Psoas muscle (tissue), 8 donors: ENCODE data around the gene AQP12A. TPM values are rescaled to one million over a fixed set of nuclear protein-coding genes. Genes with fewer than 3 reads are reported as not detected.

Source experiments
- ATAC-seq, 4 donors: fragments of 200-7000 bp; cut with Tn5 transposase; one replicate each; pipeline ENCODE4 v1.9.1; 2020; ENCODE audit warnings: moderate library complexity in 3 of 4, mild to moderate bottlenecking in 2 of 4
- DNase-seq, 2 donors: peaks; one replicate each; pipeline ENCODE4 v3.0.0-alpha.2; 2020
- H3K27ac ChIP-seq: fragments of 200-600 bp; one replicate; pipeline ENCODE4 v1.8.0; 2022
- H3K27me3 ChIP-seq, 3 donors: fragments of 200-600 bp in 1 of 3; one replicate each; pipeline versions ENCODE4 v1.6.1 to v1.8.0; 2013 to 2022; ENCODE audit warnings: low read length in 2 of 3, mild to moderate bottlenecking in 2 of 3, moderate library complexity in 1 of 3; ENCODE audit not compliant: insufficient read depth in 3 of 3
- H3K36me3 ChIP-seq, 2 donors: fragments of 200-600 bp in 1 of 2; one replicate each; pipeline versions ENCODE4 v1.6.1 to v1.8.0; 2013 to 2022; ENCODE audit warnings: low read depth in 1 of 2, mild to moderate bottlenecking in 1 of 2, moderate library complexity in 1 of 2; ENCODE audit not compliant: insufficient read depth in 1 of 2
- H3K4me1 ChIP-seq: fragments of 200-600 bp; one replicate; pipeline ENCODE4 v1.8.0; 2022
- H3K4me3 ChIP-seq: fragments of 200-600 bp; one replicate; pipeline ENCODE4 v1.8.0; 2022; ENCODE audit warnings: mild to moderate bottlenecking
- H3K9me3 ChIP-seq: fragments of 200-600 bp; one replicate; pipeline ENCODE4 v1.8.0; 2022
- CTCF ChIP-seq: fragments of 200-600 bp; IDR thresholded peaks from one replicate; pipeline ENCODE4 v1.8.0; 2022; ENCODE audit warnings: antibody characterized with exemption
- WGBS, 3 donors: extraction: QIAGEN DNeasy Blood & Tissue Kit; methylation state at CpG; one replicate each; pipeline versions ENCODE4 v1.1.6 to v1.1.7; 2013; 5-methylcytosine and 5-hydroxymethylcytosine counted together
- intact Hi-C, 2 donors: fragments of 100-400 bp; cut with DNase I; formaldehyde crosslinking; loops; one replicate each; pipeline versions ENCODE4 v1.11.0 to v1.14.2; 2022
- polyA plus RNA-seq, 3 donors: library from polyadenylated mRNA; stranded (reverse); fragments of 200-250 nt; gene quantifications; one replicate each; pipeline ENCODE4 v1.2.3, GENCODE V29; 2013
- total RNA-seq, 4 donors: library from RNA; stranded (reverse); fragmentation: NEBNext Ultra II Directional in 2 of 4; extraction: Animal tissue kit (Norgen Biotek cat#: 25700) in 2 of 4; gene quantifications; one replicate each; pipeline versions ENCODE4 v1.2.1 to v1.2.4, GENCODE V29; 2021 to 2023
- donor health status: healthy with polysubstance abuse.
- donor health status: DM: no; HTN: no; CAD: no; lungs with moderate emphysema.
- donor health status: Bipolar disorder and iron deficiency.
- donor health status: healthy.
- donor health status: DM: yes; HTN: yes; CAD: no.
- donor health status: DM: no; HTN: no; CAD: no.
- donor health status: DM: no; HTN: no; CAD: no.
- donor health status: DM: yes; HTN: yes; CAD: no.

The AQP12A gene
- total and polyA plus RNA-seq, 7 donors = not detected

DNA sequence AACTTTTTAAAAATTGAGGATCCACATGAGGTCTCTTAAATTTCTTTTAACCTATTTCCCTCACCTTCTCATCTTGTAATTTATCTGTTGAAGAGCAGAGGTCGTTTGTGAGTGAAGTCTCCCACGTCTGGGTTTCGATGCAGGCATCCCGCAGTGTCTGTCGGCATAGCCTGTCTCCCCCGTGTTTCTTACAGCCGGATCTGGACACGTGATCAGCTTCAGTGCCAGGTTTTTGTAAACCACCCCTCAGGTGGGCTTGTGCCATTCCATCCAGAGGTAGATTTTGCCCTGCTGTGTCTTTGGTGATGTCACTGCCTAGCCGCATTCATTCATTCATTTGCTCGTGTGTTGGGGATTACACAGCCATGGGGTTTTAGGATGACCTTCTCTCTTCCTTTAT lies 16.2 kb downstream of the AQP12A start:
- intact Hi-C loops = loop anchor here in 1 of 2 donors (10.0 kb wide), 1 partner anchor 193 kb away; no protein-coding TSS in a partner anchor
- H3K4me3 ChIP-seq = no peak overlapping the region
- H3K27me3 ChIP-seq = peaks cover 0 to 35% (median 12%) of the 10 kb centered on the region in 3 donors
- WGBS, 3 donors = 63 to 67% (median 65%) methylated on average over 10 of the region's 10 CpGs
- H3K9me3 ChIP-seq = no peaks in the 10 kb centered on the region
- no peaks in the 10 kb centered on the region for H3K4me1 ChIP-seq
- DNase-seq = peak in 1 of 2 donors; percentile 2
- no peak for TF ChIP-seq CTCF
- no peaks in the 10 kb centered on the region for H3K36me3 ChIP-seq
- no peak for ATAC-seq
- no peak overlapping the region for H3K27ac ChIP-seq

- Histone ChIP-seq H3K27me3 (peaks cover 0 to 29% (median 12%) of the 10 kb centered on the region in 3 donors), H3K27ac (no peak overlapping the region), H3K4me3 (no peak overlapping the region), H3K4me1 (no peaks in the 10 kb centered on the region), H3K36me3 (no peaks in the 10 kb centered on the region), H3K9me3 (no peaks in the 10 kb centered on the region)
- WGBS, 3 donors = 66 to 76% (median 71%) methylated on average over 7 of the region's 7 CpGs
- no peak for TF ChIP-seq CTCF
- ATAC-seq = no peak
- intact Hi-C loops = loop anchor here in 1 of 2 donors (10.0 kb wide), 1 partner anchor 194 kb away; no protein-coding TSS in a partner anchor
- DNase-seq = no peak
Observed at GRCh38 chr2:240708457-240708856, 16.8 kb downstream of the AQP12A start.

DNA sequence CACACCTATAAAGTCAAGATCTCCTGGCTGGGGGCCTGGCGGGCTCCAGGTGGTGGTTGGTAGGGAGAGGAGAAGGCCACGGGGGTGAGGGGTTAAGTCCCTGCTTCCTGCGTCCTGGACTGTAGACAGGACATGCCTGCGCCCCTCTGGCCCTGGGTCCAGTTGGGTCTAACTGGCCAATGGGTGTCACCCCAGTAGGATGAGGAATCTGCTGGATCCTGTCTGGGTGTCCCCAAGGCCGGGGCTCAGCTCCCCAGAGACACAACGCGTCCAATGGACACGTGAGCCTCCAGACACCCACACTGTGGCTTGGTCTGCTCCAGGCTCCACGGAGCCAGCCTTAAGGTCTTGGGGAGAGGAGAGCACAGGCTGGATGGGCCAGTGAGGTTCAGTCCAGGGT lies 19.6 kb downstream of the AQP12A start:
- no peak for TF ChIP-seq CTCF
- Histone ChIP-seq H3K27me3 (peaks cover 0 to 19% (median 8%) of the 10 kb centered on the region in 3 donors), H3K27ac (no peak overlapping the region), H3K9me3 (no peaks in the 10 kb centered on the region), H3K4me3 (no peak overlapping the region), H3K4me1 (no peaks in the 10 kb centered on the region), H3K36me3 (no peaks in the 10 kb centered on the region)
- ATAC-seq (no peak), DNase-seq (peak; percentile 3 to 42)
- intact Hi-C loops = no loop called here
- WGBS, 3 donors = 83 to 85% (median 85%) methylated on average over 9 of the region's 9 CpGs

DNA sequence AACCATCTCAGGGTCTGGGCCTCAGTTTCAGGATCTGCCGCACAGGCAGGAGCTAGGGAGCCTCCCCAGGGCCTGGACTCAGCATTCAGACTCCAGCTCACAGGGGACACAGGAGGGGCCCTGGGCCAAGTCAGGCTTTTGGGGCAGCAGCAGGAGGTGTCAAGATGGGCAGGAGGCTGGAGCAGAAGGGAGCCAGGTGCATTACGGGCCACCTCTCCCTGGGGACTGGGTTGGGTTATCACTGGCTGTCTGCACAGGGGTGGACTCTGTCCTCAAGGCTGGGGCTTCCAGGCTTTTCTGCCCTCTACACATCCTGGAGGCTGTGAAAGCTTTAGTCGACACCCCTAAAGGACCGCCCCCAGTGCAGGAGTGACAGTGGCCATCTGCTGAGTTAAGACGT lies 20.0 kb downstream of the AQP12A start:
- 63 to 77% (median 67%) methylated on average over 5 of the region's 5 CpGs for WGBS, 3 donors
- no peak overlapping the region for H3K27ac ChIP-seq

More for the DNA sequence above, 20.0 kb downstream of the AQP12A start:
- Histone ChIP-seq H3K4me1 (no peaks in the 10 kb centered on the region), H3K9me3 (no peaks in the 10 kb centered on the region), H3K27me3 (peaks cover 0 to 19% (median 8%) of the 10 kb centered on the region in 3 donors), H3K36me3 (no peaks in the 10 kb centered on the region), H3K4me3 (no peak overlapping the region)
- peak in 1 of 2 donors; percentile 52 for DNase-seq
- ATAC-seq = no peak
- intact Hi-C loops = no loop called here
- TF ChIP-seq CTCF = no peak
